ENCODE measurements around the gene PPP1R3G.
"Not testable (repeated sequence)": the region's sequence is repeated elsewhere in the genome, so short reads cannot be mapped to it uniquely, and the experiment has no call there.

PPP1R3G gene

GRCh38 chr6:5115168-5115567 is 30.0 kb downstream of the PPP1R3G start:
- Histone ChIP-seq H3K27ac (no peak overlapping the region), H3K4me3 (no peak overlapping the region)
- no peak for DNase-seq (ENCODE audit: low spot score)
- TF ChIP-seq, protein P1, sequence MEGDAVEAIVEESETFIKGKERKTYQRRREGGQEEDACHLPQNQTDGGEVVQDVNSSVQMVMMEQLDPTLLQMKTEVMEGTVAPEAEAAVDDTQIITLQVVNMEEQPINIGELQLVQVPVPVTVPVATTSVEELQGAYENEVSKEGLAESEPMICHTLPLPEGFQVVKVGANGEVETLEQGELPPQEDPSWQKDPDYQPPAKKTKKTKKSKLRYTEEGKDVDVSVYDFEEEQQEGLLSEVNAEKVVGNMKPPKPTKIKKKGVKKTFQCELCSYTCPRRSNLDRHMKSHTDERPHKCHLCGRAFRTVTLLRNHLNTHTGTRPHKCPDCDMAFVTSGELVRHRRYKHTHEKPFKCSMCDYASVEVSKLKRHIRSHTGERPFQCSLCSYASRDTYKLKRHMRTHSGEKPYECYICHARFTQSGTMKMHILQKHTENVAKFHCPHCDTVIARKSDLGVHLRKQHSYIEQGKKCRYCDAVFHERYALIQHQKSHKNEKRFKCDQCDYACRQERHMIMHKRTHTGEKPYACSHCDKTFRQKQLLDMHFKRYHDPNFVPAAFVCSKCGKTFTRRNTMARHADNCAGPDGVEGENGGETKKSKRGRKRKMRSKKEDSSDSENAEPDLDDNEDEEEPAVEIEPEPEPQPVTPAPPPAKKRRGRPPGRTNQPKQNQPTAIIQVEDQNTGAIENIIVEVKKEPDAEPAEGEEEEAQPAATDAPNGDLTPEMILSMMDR (IDR thresholded peaks at IDR 0.05) = no peak

- TF ChIP-seq, protein P1 (IDR thresholded peaks at IDR 0.05) = no peak
- no peak for DNase-seq (ENCODE audit: low spot score)
- Histone ChIP-seq H3K4me3 (no peak overlapping the region), H3K27ac (no peak overlapping the region)
Measured at GRCh38 chr6:5116243-5116991, 31.3 kb downstream of the PPP1R3G start.

- no peak for DNase-seq (ENCODE audit: low spot score)
- TF ChIP-seq, protein P1 (IDR thresholded peaks at IDR 0.05) = no peak
- no peak overlapping the region for H3K4me3 ChIP-seq
- H3K27ac ChIP-seq = no peak overlapping the region
Measured at GRCh38 chr6:5119090-5119951, 34.2 kb downstream of the PPP1R3G start.

DNA sequence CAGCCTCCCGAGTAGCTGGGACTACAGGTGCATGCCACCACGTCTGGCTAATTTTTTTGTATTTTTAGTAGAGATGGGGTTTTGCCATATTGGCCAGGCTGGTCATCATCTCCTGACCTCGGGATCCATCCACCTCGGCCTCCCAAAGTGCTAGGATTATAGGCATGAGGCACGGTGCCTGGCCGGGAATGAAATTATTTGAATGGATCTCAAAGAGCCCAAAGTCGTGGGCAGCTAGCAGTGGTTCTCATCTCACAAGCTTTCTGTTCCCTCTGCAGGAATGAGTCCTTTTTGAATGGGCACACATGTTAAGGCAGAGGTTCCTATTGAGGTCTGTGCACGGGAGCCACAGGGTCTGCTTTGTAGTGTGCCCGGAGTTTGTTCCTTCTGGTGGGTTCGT is 34.9 kb downstream of the PPP1R3G start:
- Histone ChIP-seq H3K4me3 (no peak overlapping the region), H3K27ac (no peak overlapping the region)
- TF ChIP-seq, protein P1 (IDR thresholded peaks at IDR 0.05) = no peak
- DNase-seq (ENCODE audit: low spot score) = no peak

DNA sequence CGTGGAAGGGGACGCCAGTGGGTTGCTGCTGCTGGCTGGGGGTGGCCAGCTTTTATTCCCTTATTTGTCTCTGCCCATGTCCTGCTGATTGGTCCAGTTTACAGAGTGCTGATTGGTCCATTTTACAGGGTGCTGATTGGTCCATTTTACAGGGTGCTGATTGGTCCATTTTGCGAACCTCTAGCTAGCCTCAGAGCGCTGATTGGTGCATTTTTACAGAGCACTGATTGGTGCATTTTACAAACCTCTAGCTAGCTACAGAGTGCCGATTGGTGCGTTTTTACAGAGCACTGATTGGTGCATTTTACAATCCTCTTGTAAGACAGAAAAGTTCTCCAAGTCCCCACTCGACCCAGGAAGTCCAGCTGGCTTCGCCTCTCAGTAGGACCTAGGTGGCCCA is 35.4 kb downstream of the PPP1R3G start:
- H3K27ac ChIP-seq; H3K4me3 ChIP-seq; DNase-seq (ENCODE audit: low spot score): not testable (repeated sequence)

- TF ChIP-seq, protein P1 (IDR thresholded peaks at IDR 0.05) = no peak
- Histone ChIP-seq H3K4me3 (no peak overlapping the region), H3K27ac (no peak overlapping the region)
- no peak for DNase-seq (ENCODE audit: low spot score)
Measured at GRCh38 chr6:5121479-5121878, 36.3 kb downstream of the PPP1R3G start.

GRCh38 chr6:5121956-5122355 is 36.8 kb downstream of the PPP1R3G start:
- TF ChIP-seq, protein P1 (IDR thresholded peaks at IDR 0.05) = no peak
- Histone ChIP-seq H3K4me3 (no peak overlapping the region), H3K27ac (no peak overlapping the region)
- DNase-seq (ENCODE audit: low spot score) = no peak
